ENCODE measurements around the gene SH3GL1.

SH3GL1 gene

GRCh38 chr19:4396949-4397783 is 3.2 kb downstream of the SH3GL1 start:
- DNase-seq = no peak

GRCh38 chr19:4393947-4394590 is 6.3 kb downstream of the SH3GL1 start:
- no peak for DNase-seq

DNA sequence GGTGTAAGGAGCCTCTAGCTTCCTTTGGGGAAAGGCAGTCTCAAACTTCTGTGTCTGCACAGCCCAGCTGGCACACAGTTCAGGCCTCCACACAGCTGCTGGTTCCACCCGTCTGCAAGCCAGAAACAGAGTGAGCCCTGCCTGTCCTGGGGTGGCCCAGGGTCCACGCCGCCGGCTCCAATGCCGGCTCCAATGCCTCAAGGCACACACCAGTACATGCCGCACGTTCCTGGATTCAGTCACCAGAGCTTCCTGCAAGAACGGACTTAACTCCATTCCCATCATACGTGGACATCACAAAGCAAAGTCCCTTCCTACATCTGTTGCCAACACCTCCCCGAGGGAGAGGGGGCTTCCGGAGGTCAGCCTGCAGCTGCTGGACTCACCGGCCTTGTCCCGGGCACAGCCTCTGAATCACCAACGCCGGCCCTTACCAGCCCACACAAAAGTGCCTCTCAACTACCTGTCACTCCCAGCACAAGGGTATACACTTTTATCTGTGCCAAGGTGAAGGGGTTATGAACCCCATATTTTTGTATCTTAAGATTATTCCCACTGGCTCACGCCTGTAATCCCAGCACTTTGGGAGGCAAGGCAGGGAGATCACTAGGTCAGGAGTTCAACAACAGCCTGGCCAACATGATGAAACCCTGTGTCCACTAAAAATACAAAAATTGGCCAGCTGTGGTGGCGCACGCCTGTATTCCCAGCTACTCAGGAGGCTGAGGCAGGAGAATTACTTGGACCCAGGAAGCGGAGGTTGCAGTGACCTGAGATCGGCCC is 8.5 kb downstream of the SH3GL1 start:
- no peak for DNase-seq

DNA sequence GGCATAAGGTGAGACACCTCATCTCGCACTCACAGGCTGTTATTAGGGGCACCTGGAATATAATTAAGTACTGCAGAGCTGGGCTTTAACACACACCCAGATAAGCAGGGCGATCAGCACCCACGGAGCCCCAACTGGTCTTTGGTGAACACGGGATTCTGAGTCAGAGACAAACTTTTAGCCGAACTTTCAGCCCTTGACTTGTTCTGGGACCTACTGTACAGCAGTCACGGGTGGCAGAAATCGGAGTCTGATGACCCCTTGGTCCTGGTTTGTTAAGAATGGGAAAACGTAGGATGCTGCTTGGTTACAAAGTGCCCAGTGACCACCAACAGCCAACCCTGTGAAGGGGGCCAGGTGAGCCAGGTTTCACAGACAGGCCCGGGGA is 9.0 kb downstream of the SH3GL1 start:
- no peak for DNase-seq

DNA sequence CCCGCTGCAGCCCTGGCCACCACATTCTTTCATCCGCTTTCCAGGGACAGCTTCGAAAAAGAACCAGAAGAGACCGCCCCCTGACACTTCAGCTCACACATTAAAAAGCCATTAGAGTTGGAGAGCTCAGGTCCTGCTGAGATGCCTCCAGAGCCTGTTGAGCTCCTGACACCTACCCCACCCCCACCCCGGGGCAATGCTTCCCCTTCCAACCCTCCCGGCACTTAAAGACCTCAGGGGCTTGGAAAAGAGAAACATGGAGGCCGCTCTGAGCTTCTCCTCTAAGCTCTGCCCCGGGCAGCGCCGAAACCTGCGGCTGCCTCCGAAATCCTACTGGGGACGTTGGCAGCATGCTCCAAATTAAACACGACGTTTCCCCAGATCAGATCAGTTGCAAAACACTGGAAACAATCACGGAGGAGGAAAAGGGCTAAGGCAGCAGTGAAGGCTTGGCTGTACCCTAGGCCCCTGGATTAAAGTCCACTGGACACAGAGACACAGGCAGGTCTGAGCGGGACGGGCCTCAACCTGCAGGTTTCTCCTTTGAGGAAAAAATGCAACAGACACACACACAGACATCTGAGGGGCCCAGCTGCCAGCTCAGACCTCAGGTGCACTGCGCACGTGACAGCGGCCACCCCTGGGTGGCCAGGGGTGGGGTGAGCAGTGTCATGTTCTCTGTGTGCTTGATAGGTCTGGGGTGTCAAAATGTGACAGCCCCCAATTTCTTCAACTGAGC is 9.6 kb downstream of the SH3GL1 start:
- DNase-seq = no peak

DNA sequence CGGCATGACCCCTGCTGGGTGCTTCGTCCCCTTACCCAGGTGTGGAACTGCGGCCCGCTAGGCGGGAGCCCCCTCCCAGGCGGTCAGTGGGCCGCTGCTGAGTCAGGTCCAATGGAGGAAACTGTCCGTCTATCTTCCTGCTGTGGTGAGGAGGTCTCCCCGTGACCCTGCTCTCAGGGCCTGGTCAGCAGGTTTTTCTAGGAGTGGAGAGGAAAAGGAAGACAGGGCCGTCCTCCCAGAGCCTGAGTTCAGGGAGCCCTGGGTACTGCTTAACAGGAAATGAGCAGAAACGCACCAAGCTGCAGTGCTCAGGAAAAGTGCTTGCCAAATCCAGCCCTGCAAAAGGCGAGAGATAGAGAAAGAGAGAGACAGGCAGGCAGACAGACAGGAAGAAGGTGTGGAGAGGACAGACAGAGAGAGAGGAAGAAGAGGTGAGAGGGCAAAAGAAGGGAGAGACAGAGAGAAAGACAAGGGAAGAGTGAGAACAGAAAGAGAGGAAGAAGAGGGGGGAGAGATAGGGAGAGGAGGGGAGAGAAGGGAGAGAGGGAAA is 10.3 kb downstream of the SH3GL1 start:
- no peak for DNase-seq

GRCh38 chr19:4389511-4390016 is 10.8 kb downstream of the SH3GL1 start:
- no peak for DNase-seq

DNA sequence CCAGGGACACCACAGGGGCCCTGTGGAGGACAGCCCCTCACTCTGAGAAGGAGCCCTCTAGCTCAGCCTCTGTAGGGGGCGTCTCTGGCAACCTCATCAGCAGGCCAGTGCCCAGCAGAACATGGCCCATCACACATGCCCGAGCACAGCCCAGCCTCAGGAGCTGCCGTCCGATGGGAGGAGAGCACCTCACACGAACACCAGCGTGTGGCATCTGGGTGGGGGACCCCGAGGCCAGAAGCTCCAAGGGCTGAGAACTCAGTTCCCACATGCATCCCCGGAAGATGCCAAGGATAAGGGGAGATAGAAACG is 11.3 kb downstream of the SH3GL1 start:
- no peak for DNase-seq

DNA sequence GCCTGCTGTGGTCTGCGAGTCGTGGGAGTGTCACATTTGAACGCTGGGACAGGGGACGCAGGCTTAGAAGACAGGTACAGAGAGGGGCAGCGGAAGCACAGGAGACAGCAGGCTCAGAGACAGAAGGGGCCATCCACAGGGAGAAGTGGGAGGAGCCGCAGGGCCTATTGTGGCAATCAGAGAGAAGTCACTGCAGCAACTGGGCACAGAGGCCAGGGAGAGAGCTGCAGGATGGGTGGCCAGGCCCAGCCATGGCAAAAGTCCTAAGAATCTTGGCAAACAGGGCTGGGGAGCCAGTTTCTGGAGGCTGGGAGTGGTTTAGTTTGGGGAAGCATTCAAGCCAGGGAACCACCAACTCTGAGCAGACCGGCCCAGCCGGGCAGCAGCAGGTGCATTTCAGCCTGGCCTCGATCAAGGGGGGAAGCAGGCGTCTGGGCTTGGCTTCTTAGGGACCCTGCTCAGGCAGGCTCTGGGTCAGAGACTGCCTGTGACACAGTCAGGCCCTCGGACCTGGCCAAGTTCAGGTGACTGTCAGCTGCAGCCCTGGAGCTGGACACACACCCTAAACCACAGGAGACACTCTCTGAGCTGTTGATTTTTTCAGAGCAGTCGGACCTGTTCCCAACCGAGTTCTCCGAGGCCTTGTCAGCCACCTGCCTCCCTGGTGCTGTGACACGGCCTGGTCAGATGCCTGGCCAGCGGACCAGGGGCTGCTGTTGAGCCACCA is 11.8 kb downstream of the SH3GL1 start:
- no peak for DNase-seq

DNA sequence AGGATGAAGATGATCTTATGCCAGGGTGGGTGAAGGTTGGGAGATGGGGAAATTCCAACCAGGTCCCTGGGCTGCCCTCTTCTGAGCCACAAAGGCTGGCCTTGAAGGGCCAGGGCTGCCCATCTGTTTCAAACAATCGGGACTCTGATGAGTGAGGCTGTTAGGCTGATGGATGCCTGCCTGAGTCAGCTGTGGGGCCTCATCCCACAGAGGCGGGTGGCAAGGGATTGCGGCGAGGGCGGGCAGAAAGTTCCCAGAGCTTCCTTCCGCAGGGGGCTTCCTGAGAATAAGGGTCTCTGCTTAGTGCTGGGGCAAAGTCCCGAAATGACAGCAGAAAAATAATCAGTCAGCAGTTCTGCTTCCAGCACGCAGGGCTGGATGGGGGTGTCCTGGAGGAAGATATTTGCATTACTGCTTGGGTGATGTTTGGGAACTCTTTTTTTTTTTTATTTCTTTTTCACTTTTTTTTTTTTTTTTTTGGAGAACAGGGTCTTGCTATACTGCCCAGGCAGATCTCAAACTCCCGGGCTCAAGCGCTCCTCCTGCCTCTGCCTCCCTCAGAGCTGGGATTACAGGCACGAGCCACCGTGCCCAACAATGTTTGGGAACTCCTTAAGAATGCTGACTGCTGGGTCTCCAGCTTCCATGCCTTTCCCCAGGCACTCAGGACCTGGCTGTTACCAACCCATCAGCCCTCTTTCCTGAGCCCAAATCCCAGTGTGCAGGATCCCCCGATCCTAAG is 14.1 kb downstream of the SH3GL1 start:
- no peak for DNase-seq

- DNase-seq = no peak
Measured at GRCh38 chr19:4385291-4386040, 14.9 kb downstream of the SH3GL1 start.

- DNase-seq = no peak
Measured at GRCh38 chr19:4380254-4380727, 20.1 kb downstream of the SH3GL1 start.

DNA sequence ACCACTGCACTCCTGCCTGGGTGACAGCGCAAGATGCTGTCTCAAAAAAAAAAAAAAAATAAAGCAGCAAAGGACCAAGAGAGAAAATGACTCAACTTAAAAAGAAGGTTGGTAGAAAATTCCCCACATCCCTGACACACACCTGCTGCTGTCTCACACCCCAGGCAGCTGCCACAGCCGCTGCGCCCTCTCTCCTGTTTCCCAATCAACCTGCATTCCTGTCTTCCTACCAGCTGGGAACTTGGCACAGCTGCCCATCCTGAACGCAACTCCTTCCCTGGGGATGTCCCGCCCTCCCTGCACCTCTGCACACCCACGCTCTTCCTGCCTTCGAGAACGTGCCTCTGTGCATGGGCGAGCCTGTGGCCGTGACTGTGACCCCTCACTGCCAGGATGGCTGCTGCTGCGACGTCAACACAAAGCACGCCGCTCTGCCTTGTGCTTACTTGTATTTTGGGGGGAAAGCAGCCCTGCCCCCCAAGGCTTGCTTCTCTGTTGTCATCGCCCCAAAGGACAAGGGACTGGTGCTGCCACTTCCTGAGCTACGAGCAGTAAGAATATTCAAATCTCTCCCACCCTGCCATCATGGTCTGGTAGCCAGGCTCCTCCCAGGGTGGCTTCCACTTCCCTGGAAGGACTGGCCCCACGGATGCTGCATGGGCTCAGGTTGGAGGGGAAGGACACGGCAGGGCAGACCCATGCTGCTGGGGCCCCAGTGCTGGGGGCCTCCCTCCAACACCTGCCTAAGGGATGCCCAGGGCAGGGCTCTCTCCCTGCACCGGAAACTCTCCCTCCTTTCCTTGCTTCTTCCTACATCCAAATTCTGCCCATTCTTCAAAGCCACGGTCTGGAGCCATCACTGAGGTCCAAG is 20.7 kb downstream of the SH3GL1 start:
- no peak for DNase-seq

GRCh38 chr19:4378886-4379285 is 21.5 kb downstream of the SH3GL1 start:
- no peak for DNase-seq

GRCh38 chr19:4376991-4377781 is 23.2 kb downstream of the SH3GL1 start:
- no peak for DNase-seq

DNA sequence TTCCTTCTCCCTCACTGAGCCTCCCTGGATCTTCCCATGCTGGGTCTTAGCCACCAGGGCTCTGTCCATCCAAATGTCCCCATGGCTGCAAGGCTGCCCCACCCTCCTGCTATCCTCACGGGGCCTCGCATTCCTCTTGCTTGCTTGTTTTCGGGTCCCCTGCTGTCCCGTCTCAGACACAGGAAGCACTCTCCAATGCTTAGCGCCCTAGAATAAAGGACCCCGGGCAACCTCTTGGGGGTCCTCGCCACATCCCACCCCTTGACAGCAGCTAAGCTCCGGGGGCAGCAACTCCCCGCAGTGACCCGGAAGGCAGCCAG is 23.7 kb downstream of the SH3GL1 start:
- DNase-seq = no peak

- DNase-seq = no peak
Measured at GRCh38 chr19:4376028-4376670, 24.2 kb downstream of the SH3GL1 start.
